ENCODE results near the gene LRRC37A3. TPM values are rescaled to one million over a fixed set of nuclear protein-coding genes. Genes with fewer than 3 reads are reported as not detected.

The LRRC37A3 gene
- total RNA-seq, 2 experiments from 2014 or later = 6.5 to 7.8 TPM

Other genes starting within 250 kb of the LRRC37A3 start
- gene GNA13, start 137.3 kb upstream of the LRRC37A3 start, total RNA-seq = 10 to 100 TPM; 80.9 to 94.9 TPM
- gene RGS9, start 217.9 kb upstream of the LRRC37A3 start, total RNA-seq = 1 to 10 TPM; 6.0 to 6.3 TPM

All from activated CD4-positive, alpha-beta T cell treated with anti-CD3 and anti-CD28 coated beads, Interleukin-2, amount 10 ng/mL, durations not matched to agents 7 days and 5 days (primary cell).